ENCODE results near the gene AAMP. TPM values are rescaled to one million over a fixed set of nuclear protein-coding genes. Genes with fewer than 3 reads are reported as not detected.

Gene AAMP
- total RNA-seq, 2 donors from 2014 or later: 89.2 to 97.2 TPM

DNA sequence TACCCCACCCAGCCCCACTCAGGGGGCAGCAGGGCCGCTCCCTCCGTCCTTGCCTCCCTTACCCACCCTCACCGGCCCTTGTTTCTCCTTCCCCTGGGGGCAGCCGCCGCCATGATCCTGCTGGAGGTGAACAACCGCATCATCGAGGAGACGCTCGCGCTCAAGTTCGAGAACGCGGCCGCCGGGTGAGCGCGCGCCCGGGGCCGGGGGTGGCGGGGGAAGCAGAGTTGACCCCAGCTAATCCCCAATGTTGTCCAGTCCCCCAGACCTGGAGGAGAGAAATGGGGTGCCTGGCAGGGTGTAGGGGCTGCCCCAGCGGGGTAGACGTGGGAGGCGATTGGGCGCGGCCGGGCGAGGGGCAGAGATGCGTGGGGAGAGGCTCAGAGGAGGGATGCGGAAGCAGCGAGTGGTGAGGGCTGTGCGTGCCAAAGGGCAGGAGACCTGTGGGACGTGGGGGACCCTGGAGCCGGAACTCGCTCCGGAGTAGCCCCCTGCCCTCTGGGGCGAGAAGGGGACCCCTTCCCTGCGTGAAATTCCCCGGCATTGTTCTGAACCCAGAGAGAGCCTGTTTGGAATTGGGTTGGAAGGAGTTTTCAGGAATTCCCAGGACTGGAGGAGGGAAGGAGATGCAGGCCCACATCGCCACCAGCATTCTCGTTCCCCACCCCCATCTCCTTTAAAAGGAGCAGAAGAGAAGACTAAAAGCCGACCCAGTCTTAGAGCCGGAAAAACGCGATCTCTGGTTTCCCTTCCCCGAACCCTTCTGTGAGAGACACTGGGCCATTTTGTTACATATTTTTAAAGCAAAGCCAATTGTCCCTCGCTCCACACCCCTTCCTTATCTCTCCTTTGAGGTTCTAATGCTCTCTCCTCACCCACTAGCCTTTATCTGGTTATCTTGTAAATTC is 52.3 kb downstream of the AAMP start:
- H3K4me1 Mint-ChIP-seq: peaks cover 26% of the 10 kb centered on the region
- no peaks in the 10 kb centered on the region for H3K27me3 Mint-ChIP-seq (ENCODE audit: insufficient read depth)

DNA sequence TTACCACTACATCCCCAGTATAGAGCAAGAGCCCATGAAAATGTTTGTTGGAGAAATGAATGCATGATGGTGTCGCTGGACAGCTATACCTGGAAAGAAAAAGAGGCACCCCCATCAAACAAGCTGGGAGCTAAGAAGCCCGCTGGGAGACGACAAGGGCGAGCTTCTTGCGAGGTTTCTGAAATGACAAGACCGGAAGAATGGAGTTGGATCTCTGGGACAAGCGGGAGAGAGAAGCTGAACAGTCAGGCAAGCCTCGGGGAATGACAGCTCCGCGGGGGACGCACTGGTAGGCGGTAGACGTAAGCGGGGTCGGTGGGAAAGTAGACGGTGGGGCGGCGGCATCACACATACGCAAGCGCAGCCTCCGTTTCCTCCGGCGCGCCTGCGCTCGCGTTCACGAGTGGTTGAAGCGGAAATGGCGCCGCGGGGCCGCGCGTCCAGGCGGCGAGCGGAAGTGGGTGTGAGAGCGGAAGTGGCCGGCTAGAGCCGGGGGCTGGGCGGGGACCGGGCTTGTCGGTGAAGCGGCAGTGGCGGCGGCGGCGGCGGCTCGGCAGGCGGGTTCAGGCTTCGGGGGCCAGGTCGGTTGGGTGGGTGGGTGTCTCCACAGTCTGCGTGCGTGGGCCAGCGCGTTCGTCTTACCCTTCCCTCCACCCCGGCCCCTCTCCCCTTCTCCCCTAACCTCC is 53.1 kb downstream of the AAMP start, which contains the start of gene ARPC2:
Gene ARPC2, plus strand, starts transcription at position 516 of the 686 bp plus-strand sequence. CDS start 282 bp downstream, outside the sequence.
- Mint-ChIP-seq H3K4me3 (peak within 1 kb of the TSS; percentile 83), H3K9me3 (no peaks in the 10 kb centered on the region), H3K27me3 (ENCODE audit: insufficient read depth) (no peaks in the 10 kb centered on the region), H3K36me3 (ENCODE audit: low read depth) (peaks cover 14% of the 10 kb centered on the region), H3K27ac (peak within 1 kb of the TSS; percentile 93), H3K4me1 (peaks cover 26% of the 10 kb centered on the region)
- H3K4me3 ChIP-seq (ENCODE audit: low read length): peak within 1 kb of the TSS; percentile 93
- H3K9me3 ChIP-seq (ENCODE audit: control insufficient read depth, low read length): no peaks in the 10 kb centered on the region
- peak within 1 kb of the TSS; percentile 49 for H3K27ac ChIP-seq (ENCODE audit: low read depth, low read length)
- peak within 1 kb of the TSS; percentile 78 for H3K9ac ChIP-seq (ENCODE audit: extremely low read depth, low read length, poor library complexity, severe bottlenecking)
- no peaks in the 10 kb centered on the region for H3K27me3 ChIP-seq (ENCODE audit: control insufficient read depth, insufficient read depth, low read length, poor library complexity, severe bottlenecking)
- 1 to 2% methylated on average over 9 to 58 of the region's 60 CpGs for WGBS, 2 experiments (ENCODE audit: insufficient coverage in 1 of 2, insufficient read length in 1 of 2)
- DNase-seq: peak; percentile 95
- peaks cover 30% of the 10 kb centered on the region for H3K36me3 ChIP-seq (ENCODE audit: control insufficient read depth, insufficient read depth, low read length)
- TF ChIP-seq, protein P1, sequence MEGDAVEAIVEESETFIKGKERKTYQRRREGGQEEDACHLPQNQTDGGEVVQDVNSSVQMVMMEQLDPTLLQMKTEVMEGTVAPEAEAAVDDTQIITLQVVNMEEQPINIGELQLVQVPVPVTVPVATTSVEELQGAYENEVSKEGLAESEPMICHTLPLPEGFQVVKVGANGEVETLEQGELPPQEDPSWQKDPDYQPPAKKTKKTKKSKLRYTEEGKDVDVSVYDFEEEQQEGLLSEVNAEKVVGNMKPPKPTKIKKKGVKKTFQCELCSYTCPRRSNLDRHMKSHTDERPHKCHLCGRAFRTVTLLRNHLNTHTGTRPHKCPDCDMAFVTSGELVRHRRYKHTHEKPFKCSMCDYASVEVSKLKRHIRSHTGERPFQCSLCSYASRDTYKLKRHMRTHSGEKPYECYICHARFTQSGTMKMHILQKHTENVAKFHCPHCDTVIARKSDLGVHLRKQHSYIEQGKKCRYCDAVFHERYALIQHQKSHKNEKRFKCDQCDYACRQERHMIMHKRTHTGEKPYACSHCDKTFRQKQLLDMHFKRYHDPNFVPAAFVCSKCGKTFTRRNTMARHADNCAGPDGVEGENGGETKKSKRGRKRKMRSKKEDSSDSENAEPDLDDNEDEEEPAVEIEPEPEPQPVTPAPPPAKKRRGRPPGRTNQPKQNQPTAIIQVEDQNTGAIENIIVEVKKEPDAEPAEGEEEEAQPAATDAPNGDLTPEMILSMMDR (conservative IDR thresholded peaks at IDR 0.05): no peak
- peaks cover 4% of the 10 kb centered on the region for H3K4me1 ChIP-seq (ENCODE audit: control insufficient read depth, insufficient read depth, low read length)

More for the DNA sequence above, 52.3 kb downstream of the AAMP start:
- Histone ChIP-seq H3K27ac (ENCODE audit: low read depth, low read length) (peak overlapping the region; percentile 49), H3K27me3 (ENCODE audit: control insufficient read depth, insufficient read depth, low read length, poor library complexity, severe bottlenecking) (no peaks in the 10 kb centered on the region), H3K9ac (ENCODE audit: extremely low read depth, low read length, poor library complexity, severe bottlenecking) (peak overlapping the region; percentile 78), H3K36me3 (ENCODE audit: control insufficient read depth, insufficient read depth, low read length) (peaks cover 36% of the 10 kb centered on the region), H3K4me1 (ENCODE audit: control insufficient read depth, insufficient read depth, low read length) (peaks cover 4% of the 10 kb centered on the region), H3K9me3 (ENCODE audit: control insufficient read depth, low read length) (no peaks in the 10 kb centered on the region), H3K4me3 (ENCODE audit: low read length) (peak overlapping the region; percentile 93)
- TF ChIP-seq, protein P1 (conservative IDR thresholded peaks at IDR 0.05): no peak
- peaks cover 15% of the 10 kb centered on the region for H3K36me3 Mint-ChIP-seq (ENCODE audit: low read depth)
- peak overlapping the region; percentile 93 for H3K27ac Mint-ChIP-seq
- H3K9me3 Mint-ChIP-seq: no peaks in the 10 kb centered on the region
- H3K4me3 Mint-ChIP-seq: peak overlapping the region; percentile 83
- DNase-seq: peak; percentile 73
- WGBS, 2 experiments (ENCODE audit: insufficient coverage in 1 of 2, insufficient read length in 1 of 2): 0 to 1% methylated on average over 22 to 47 of the region's 47 CpGs

DNA sequence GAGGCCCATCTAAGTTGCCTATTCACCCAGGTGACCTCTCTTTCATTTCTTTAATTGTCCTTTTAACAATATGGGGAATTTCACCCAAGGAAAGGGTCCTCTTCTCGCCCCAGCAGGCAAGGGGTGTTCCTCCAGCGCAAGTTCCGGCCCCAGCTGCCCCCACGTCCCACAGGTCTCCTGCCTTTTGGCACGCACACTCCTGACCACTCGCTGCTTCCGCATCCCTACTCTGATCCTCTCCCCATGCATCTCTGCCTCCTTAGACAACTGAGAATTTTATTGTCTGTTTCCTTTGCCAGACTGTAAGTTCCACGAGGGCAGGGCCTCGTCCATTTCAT is 53.6 kb downstream of the AAMP start:
- H3K27me3 ChIP-seq (ENCODE audit: control insufficient read depth, insufficient read depth, low read length, poor library complexity, severe bottlenecking): no peaks in the 10 kb centered on the region
- peak overlapping the region; percentile 4 for H3K9ac ChIP-seq (ENCODE audit: extremely low read depth, low read length, poor library complexity, severe bottlenecking)
- H3K4me3 ChIP-seq (ENCODE audit: low read length): peak overlapping the region; percentile 81
- no peaks in the 10 kb centered on the region for H3K9me3 ChIP-seq (ENCODE audit: control insufficient read depth, low read length)
- H3K27ac ChIP-seq (ENCODE audit: low read depth, low read length): no peak overlapping the region
- peaks cover 9% of the 10 kb centered on the region for H3K36me3 Mint-ChIP-seq (ENCODE audit: low read depth)
- peaks cover 4% of the 10 kb centered on the region for H3K4me1 ChIP-seq (ENCODE audit: control insufficient read depth, insufficient read depth, low read length)
- H3K4me3 Mint-ChIP-seq: peak overlapping the region; percentile 83
- no peak for DNase-seq
- H3K36me3 ChIP-seq (ENCODE audit: control insufficient read depth, insufficient read depth, low read length): peaks cover 25% of the 10 kb centered on the region
- TF ChIP-seq, protein P1 (conservative IDR thresholded peaks at IDR 0.05): no peak
- H3K9me3 Mint-ChIP-seq: no peaks in the 10 kb centered on the region
- peak overlapping the region; percentile 93 for H3K27ac Mint-ChIP-seq
- H3K4me1 Mint-ChIP-seq: peaks cover 26% of the 10 kb centered on the region
- 77 to 98% methylated on average over 7 to 8 of the region's 9 CpGs for WGBS, 2 experiments (ENCODE audit: insufficient coverage in 1 of 2, insufficient read length in 1 of 2)
- no peaks in the 10 kb centered on the region for H3K27me3 Mint-ChIP-seq (ENCODE audit: insufficient read depth)

Small RNA genes lying within 50 kb of the gene (microRNA-seq; reads per million reads assigned to microRNA genes)
- 0.44 reads per million for gene MIR6513 (ENCODE audit: borderline microRNAs expressed)

Other genes starting within 250 kb of the AAMP start
- gene RUFY4, start 200.9 kb downstream of the AAMP start, total RNA-seq: under 1 TPM in 1 of 2 donors, not detected in 1; 0.35 TPM
- not detected for gene CXCR2, start 144.1 kb downstream of the AAMP start, total RNA-seq
- gene CXCR1, start 103.2 kb downstream of the AAMP start, total RNA-seq: not detected
- gene ARPC2, start 52.9 kb downstream of the AAMP start, total RNA-seq: 100 to 1,000 TPM; 243 to 247 TPM
- under 1 TPM; 0.18 TPM for gene GPBAR1, start 9.1 kb downstream of the AAMP start, total RNA-seq
- gene PNKD, start 382 bp upstream of the AAMP start, total RNA-seq: 10 to 100 TPM; 33.9 to 39.6 TPM
- gene TMBIM1, start 22.4 kb upstream of the AAMP start, total RNA-seq: 10 to 100 TPM; 50.7 to 53.8 TPM
- gene CATIP, start 86.7 kb upstream of the AAMP start, total RNA-seq: 1 to 10 TPM in 1 of 2 donors, under 1 TPM in 1; 0.22 to 1.0 TPM
- under 1 TPM in 1 of 2 donors, not detected in 1; 0.09 TPM for gene SLC11A1, start 112.1 kb upstream of the AAMP start, total RNA-seq
- 100 to 1,000 TPM in 1 of 2 donors, 10 to 100 TPM in 1; 66.8 to 123 TPM for gene CTDSP1, start 129.7 kb upstream of the AAMP start, total RNA-seq
- gene VIL1, start 149.0 kb upstream of the AAMP start, total RNA-seq: 10 to 100 TPM; 70.2 to 83.1 TPM

All from endodermal cell (in vitro differentiated cells).